Lung microvascular endothelial cell (primary cell): ENCODE measurements around the gene EPB41L4B. TPM values are rescaled to one million over a fixed set of nuclear protein-coding genes. Genes with fewer than 3 reads are reported as not detected.

Experiments
- DNase-seq, 2 donors: peaks; one replicate each; pipeline versions ENCODE4 v3.0.0 to v3.0.0-alpha.2; 2010; ENCODE audit warnings: low read depth in 2 of 2
- total RNA-seq: library from RNA; depleted of rRNA; stranded (reverse); fragments of >200 nt; gene quantifications from 2 replicates; pipeline ENCODE4 v1.2.1, GENCODE V29; 2014

Gene EPB41L4B
- total RNA-seq, 1 donor from 2014 or later, result 0.20 TPM

GRCh38 chr9:109270971-109271925, 49.6 kb downstream of the EPB41L4B start:
- DNase-seq, result no peak

GRCh38 chr9:109270441-109270840, 50.4 kb downstream of the EPB41L4B start:
- DNase-seq, result no peak

GRCh38 chr9:109269839-109270238, 51.0 kb downstream of the EPB41L4B start:
- DNase-seq, result no peak

DNA sequence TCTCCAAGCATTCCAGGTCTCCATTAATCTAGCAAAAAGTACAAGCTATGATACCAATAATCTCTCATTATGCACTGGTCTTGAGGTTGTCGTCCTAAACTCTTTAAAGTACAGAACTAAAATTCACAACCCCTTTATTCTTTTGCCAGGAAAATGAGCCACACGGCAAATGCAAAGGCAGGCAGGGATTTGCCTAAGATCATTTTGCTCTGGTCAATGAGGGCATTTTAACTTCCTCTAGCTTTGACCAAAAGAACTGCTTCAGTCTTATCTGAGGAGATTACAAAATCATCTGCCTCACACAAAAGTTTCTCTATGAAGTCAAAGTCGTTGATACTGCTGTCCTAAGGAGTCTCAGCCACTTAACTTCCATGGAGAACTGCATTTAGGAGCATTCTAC, 51.8 kb downstream of the EPB41L4B start:
- DNase-seq, result no peak

DNA sequence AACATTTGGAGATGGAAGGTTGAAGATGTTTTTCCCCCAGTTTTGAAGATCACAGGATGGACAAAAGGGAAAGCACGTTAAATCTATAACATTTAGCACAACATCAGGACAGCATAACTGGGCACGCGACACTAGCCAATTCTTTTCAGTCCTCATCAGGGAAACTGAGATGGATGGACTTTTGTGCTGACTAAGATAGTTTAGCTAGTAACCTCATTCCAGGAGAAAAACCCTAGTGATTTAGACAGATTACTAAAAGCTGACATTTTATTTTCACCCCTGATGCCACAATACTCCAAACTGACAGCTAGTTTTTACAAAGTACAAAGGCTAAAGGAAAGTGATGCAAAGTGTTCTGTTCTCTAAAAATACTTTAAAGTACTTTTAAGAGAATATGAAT, 53.3 kb downstream of the EPB41L4B start:
- DNase-seq, result no peak

GRCh38 chr9:109264877-109265587, 55.8 kb downstream of the EPB41L4B start:
- DNase-seq, result no peak

DNA sequence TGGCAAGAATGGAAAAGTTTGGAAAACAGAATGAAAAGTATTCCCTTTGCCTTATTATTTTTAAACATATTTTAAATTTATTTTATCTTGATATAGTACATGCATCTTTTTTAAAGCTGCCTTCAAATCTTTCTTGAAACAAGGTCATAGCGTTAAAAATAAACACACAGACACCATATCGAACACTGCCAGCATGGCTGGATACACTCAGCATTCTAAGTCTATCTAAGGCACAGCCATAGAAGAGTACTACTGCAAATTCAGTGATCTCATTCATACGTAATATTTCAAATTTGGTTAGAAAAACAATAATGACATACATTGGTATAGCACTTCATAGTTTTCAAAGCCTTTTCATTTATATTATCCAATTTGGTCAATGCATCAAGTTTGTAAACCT, 57.5 kb downstream of the EPB41L4B start:
- DNase-seq, result no peak

GRCh38 chr9:109258481-109259302, 62.2 kb downstream of the EPB41L4B start:
- DNase-seq, result no peak

DNA sequence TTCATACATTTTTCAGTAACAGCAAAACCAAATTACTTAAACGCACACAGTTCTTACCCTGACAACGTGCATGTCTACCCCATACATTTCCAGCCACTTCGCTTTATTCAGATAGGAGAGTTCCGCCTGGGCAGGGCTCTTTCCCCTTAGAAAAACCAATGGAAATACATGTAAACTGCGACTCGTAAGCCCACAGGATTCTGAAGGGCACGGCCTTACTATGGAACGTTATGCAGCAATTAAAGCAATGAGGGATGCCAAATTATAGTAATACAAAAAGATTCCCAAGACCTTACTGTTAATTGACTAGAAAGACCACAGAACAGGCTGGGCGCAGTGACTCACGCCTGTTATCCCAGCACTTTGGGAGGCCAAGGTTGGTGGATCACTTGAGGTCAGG, 64.5 kb downstream of the EPB41L4B start:
- DNase-seq, result no peak

- no peak for DNase-seq
These were observed 65.5 kb downstream of the EPB41L4B start for GRCh38 chr9:109255394-109255793.

DNA sequence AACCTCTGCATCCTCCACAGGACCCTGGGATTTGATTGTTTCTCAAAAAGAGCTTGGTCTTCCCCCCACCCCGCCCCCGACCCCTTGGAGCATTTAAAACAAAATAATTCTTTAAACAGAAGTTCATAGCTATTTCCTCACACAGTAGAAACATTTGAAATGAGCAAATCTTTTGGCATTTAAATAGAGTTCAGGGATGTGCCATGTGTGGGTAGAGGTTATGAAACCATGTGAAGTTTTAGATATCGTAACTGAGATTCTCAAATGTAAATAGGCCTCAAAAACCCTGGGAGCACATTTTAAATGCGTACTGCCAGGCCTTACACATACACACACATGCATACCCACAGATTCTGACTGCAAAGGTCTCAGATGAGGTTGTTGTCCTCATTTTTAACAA, 66.5 kb downstream of the EPB41L4B start:
- no peak for DNase-seq

- no peak for DNase-seq
These were observed 67.1 kb downstream of the EPB41L4B start for GRCh38 chr9:109253637-109254284.

GRCh38 chr9:109253241-109253636, 67.6 kb downstream of the EPB41L4B start:
- DNase-seq, result no peak

DNA sequence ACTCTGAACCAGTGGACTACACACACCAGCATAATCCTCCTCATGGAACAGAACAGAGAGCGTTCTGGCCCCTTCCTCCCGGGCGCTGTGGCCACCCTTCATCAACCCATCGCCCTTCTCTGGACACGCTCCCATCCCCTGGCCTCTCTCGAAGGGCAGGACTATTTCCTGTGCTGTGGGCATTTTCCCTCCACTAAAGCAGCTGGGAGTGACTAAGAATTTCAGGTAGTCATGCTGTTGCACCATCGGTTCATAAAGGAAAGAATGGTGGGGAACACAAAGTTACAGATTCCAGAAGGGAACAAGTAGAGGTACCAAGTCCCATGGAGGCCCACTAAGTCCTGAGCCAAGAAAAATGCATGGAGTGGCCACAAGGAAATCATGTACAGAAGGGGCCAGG, 68.6 kb downstream of the EPB41L4B start:
- no peak for DNase-seq

GRCh38 chr9:109251776-109252106, 69.1 kb downstream of the EPB41L4B start:
- DNase-seq, result no peak

DNA sequence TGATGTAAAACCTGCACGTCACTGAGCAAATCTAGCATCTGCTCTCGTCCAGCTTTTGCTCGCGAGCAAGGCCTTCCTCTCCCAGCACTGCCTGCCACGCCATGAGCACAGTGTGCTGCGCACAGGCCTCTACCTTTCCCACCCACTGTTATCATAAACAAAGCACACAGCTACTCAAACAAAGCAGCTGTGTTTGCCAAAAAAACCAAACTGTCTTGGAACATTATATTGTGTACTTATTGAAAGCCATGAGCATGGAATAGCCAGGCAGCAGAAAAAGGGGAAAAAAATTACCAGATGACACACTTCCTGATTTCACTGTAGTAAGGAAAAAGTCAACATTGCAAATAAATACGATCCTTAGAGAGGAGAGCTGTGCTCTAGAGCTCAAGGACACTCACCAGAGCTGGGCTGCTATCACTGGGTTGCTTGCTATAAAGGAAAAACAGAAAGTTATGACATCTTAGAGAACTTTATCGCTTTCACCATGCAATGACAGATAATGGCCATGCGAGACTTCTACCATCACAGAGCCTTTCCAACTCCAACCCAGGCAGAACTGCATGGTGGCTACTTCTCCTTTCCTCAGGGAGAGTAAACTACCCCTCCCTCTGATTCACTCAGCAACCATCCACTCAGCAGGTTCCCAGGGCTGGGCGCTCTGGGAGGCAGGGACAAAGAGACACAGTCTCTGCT, 69.6 kb downstream of the EPB41L4B start:
- peak; percentile 71 to 81 for DNase-seq

- no peak for DNase-seq
These were observed 70.1 kb downstream of the EPB41L4B start for GRCh38 chr9:109250771-109251079.

- no peak for DNase-seq
These were observed 70.5 kb downstream of the EPB41L4B start for GRCh38 chr9:109250311-109250741.

GRCh38 chr9:109249615-109250014, 71.2 kb downstream of the EPB41L4B start:
- no peak for DNase-seq

- no peak for DNase-seq
These were observed 72.7 kb downstream of the EPB41L4B start for GRCh38 chr9:109248133-109248581.

DNA sequence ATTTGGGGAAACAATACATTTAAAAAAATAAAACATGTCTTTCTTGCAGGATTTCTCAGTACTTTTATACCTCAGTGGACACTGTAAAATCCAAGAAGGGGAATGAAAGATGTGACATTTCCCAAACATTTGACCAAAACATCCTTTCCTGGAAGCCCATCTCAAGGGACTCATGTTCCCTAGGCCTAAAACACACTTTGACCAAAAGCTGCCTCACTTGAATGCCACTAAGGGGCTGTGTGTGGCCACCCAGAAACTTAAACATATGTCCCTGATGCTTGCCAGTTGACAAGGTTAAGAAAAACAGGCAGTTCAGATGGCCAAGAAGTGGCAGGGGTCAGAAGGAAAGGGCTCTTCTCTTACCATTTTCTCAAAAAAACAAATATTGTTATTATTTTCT, 73.6 kb downstream of the EPB41L4B start:
- no peak for DNase-seq
